C4-2B (cell line): ENCODE results near the gene GPS2.

Experiments used
- CTCF ChIP-seq: fragments of 450-650 bp; conservative IDR thresholded peaks from 2 replicates; pipeline ENCODE4 v1.5.1; 2017; ENCODE audit warnings: mild to moderate bottlenecking
- ZFX ChIP-seq: fragments of 450-650 bp; IDR thresholded peaks from 2 replicates; pipeline ENCODE4 v1.6.1; 2017

- TF ChIP-seq CTCF (no peak), ZFX (no peak)
These were observed 6.3 kb upstream of the GPS2 start for GRCh38 chr17:7321466-7321865.
